Vagina (tissue), 2 donors: ENCODE results near the gene HSD17B4. TPM values are rescaled to one million over a fixed set of nuclear protein-coding genes. Genes with fewer than 3 reads are reported as not detected.

ENCODE experiments used
- DNase-seq, 2 donors: peaks; one replicate each; pipeline ENCODE4 v3.0.0-alpha.2; 2017; ENCODE audit errors: extremely low spot score in 2 of 2
- H3K27ac ChIP-seq: fragments of 200-600 bp; sonication (generic); one replicate; pipeline ENCODE4 v1.5.1; 2019
- H3K27me3 ChIP-seq: fragments of 200-600 bp; sonication (generic); one replicate; pipeline ENCODE4 v1.5.1; 2019
- H3K36me3 ChIP-seq, 2 donors: fragments of 200-600 bp; sonication (generic); one replicate each; pipeline ENCODE4 v1.5.1; 2017 to 2019
- H3K4me1 ChIP-seq: fragments of 200-600 bp; sonication (generic); one replicate; pipeline ENCODE4 v1.5.1; 2019
- H3K4me3 ChIP-seq, 2 donors: fragments of 200-600 bp; sonication (generic); 1 replicate in 1 of 2; 2 replicates in 1 of 2; pipeline ENCODE4 v1.5.1; 2016 to 2019
- H3K9me3 ChIP-seq: fragments of 200-600 bp; sonication (generic); one replicate; pipeline ENCODE4 v1.5.1; 2019
- CTCF ChIP-seq, 3 experiments: fragments of 450-650 bp in 2 of 3; fragments of 200-600 bp in 1 of 3; sonication (generic) in 1 of 3; IDR thresholded peaks; one replicate each; pipeline ENCODE4 v1.5.1; 2017 to 2019; ENCODE audit warnings: antibody characterized with exemption in 3 of 3, mild to moderate bottlenecking in 2 of 3, moderate library complexity in 2 of 3
- POLR2A ChIP-seq, 2 donors: fragments of 450-650 bp; IDR thresholded peaks; one replicate each; pipeline ENCODE4 v1.6.1; 2017; ENCODE audit warnings: antibody characterized with exemption in 2 of 2, mild to moderate bottlenecking in 2 of 2, moderate library complexity in 2 of 2
- POLR2AphosphoS5 ChIP-seq, 2 donors: sonication (generic); formaldehyde crosslinking; IDR thresholded peaks; one replicate each; pipeline ENCODE4 v1.9.0; 2017; ENCODE audit warnings: antibody characterized with exemption in 2 of 2, mild to moderate bottlenecking in 2 of 2, low read depth in 1 of 2; ENCODE audit not compliant: insufficient read depth in 1 of 2
- intact Hi-C: fragments of 100-400 bp; cut with DNase I; formaldehyde crosslinking; loops from one replicate; pipeline ENCODE4 v1.15.1; 2023
- total RNA-seq: library from RNA; depleted of rRNA; stranded (reverse); fragments of >200 nt; gene quantifications from one replicate; pipeline ENCODE4 v1.2.3, GENCODE V29; 2016

HSD17B4 gene
- total RNA-seq, 1 donor from 2014 or later: 137 TPM

- no peak overlapping the region for H3K27ac ChIP-seq
- no peaks in the 10 kb centered on the region for H3K27me3 ChIP-seq
- H3K36me3 ChIP-seq: peaks cover 0 to 14% of the 10 kb centered on the region in 2 donors
- intact Hi-C loops: no loop called here
- peaks cover 8% of the 10 kb centered on the region for H3K9me3 ChIP-seq
- DNase-seq: no peak
- TF ChIP-seq POLR2AphosphoS5 (IDR thresholded peaks at IDR 0.05; ENCODE audit: insufficient read depth in 1 of 2, low read depth in 1 of 2) (no peak), POLR2A (IDR thresholded peaks at IDR 0.05) (no peak), CTCF (IDR thresholded peaks at IDR 0.05) (no peak)
- no peak overlapping the region for H3K4me3 ChIP-seq
- H3K4me1 ChIP-seq: no peaks in the 10 kb centered on the region
These were observed 16.0 kb downstream of the HSD17B4 start for GRCh38 chr5:119468286-119468685.

- TF ChIP-seq POLR2A (IDR thresholded peaks at IDR 0.05): no peak
- no peak for TF ChIP-seq CTCF (IDR thresholded peaks at IDR 0.05)
- TF ChIP-seq POLR2AphosphoS5 (IDR thresholded peaks at IDR 0.05; ENCODE audit: insufficient read depth in 1 of 2, low read depth in 1 of 2): no peak
- no peaks in the 10 kb centered on the region for H3K27me3 ChIP-seq
- no peak overlapping the region for H3K4me3 ChIP-seq
- intact Hi-C loops: no loop called here
- H3K36me3 ChIP-seq: peaks cover 0 to 14% of the 10 kb centered on the region in 2 donors
- H3K9me3 ChIP-seq: peaks cover 8% of the 10 kb centered on the region
- no peak overlapping the region for H3K27ac ChIP-seq
- no peaks in the 10 kb centered on the region for H3K4me1 ChIP-seq
- no peak for DNase-seq
These were observed 17.9 kb downstream of the HSD17B4 start for GRCh38 chr5:119470105-119470763.

GRCh38 chr5:119470851-119471451, 18.7 kb downstream of the HSD17B4 start:
- no peak for TF ChIP-seq POLR2A (IDR thresholded peaks at IDR 0.05)
- peak in 1 of 3 experiments; percentile 36 for TF ChIP-seq CTCF (IDR thresholded peaks at IDR 0.05)
- no peak for DNase-seq
- no peaks in the 10 kb centered on the region for H3K4me1 ChIP-seq
- peaks cover 0 to 14% of the 10 kb centered on the region in 2 donors for H3K36me3 ChIP-seq
- intact Hi-C loops: no loop called here
- H3K9me3 ChIP-seq: peaks cover 8% of the 10 kb centered on the region
- no peaks in the 10 kb centered on the region for H3K27me3 ChIP-seq
- H3K27ac ChIP-seq: no peak overlapping the region
- H3K4me3 ChIP-seq: no peak overlapping the region

- H3K27me3 ChIP-seq: no peaks in the 10 kb centered on the region
- peaks cover 3% of the 10 kb centered on the region for H3K9me3 ChIP-seq
- H3K27ac ChIP-seq: no peak overlapping the region
- H3K36me3 ChIP-seq: peaks cover 0 to 26% of the 10 kb centered on the region in 2 donors
- no peak for DNase-seq
- H3K4me3 ChIP-seq: no peak overlapping the region
- intact Hi-C loops: no loop called here
- H3K4me1 ChIP-seq: no peaks in the 10 kb centered on the region
- TF ChIP-seq POLR2A (IDR thresholded peaks at IDR 0.05): no peak
- no peak for TF ChIP-seq POLR2AphosphoS5 (IDR thresholded peaks at IDR 0.05; ENCODE audit: insufficient read depth in 1 of 2, low read depth in 1 of 2)
- no peak for TF ChIP-seq CTCF (IDR thresholded peaks at IDR 0.05)
These were observed 20.9 kb downstream of the HSD17B4 start for GRCh38 chr5:119473241-119473640.

- Histone ChIP-seq H3K9me3 (no peaks in the 10 kb centered on the region), H3K4me1 (no peaks in the 10 kb centered on the region), H3K4me3 (no peak overlapping the region), H3K36me3 (peaks cover 0 to 37% of the 10 kb centered on the region in 2 donors), H3K27ac (no peak overlapping the region), H3K27me3 (no peaks in the 10 kb centered on the region)
- intact Hi-C loops: no loop called here
- TF ChIP-seq CTCF (IDR thresholded peaks at IDR 0.05) (no peak), POLR2A (IDR thresholded peaks at IDR 0.05) (no peak), POLR2AphosphoS5 (IDR thresholded peaks at IDR 0.05; ENCODE audit: insufficient read depth in 1 of 2, low read depth in 1 of 2) (no peak)
- no peak for DNase-seq
These were observed 24.0 kb downstream of the HSD17B4 start for GRCh38 chr5:119476341-119476740.
